WTC11 (cell line): ENCODE data around the gene TCOF1. TPM values are rescaled to one million over a fixed set of nuclear protein-coding genes. Genes with fewer than 3 reads are reported as not detected.

Source experiments
- ATAC-seq: fragments of 200-7000 bp; cut with Tn5 transposase; 2 replicates; pipeline ENCODE4 v1.10.0; 2021; ENCODE audit warnings: mild to moderate bottlenecking, moderate library complexity
- CTCF ChIA-PET: fragments of 300-600 bp; sonication (Branson Sonifier 250); formaldehyde crosslinking; loops from one replicate; lab custom pipeline; 2021; ENCODE audit warnings: antibody characterized with exemption; lab: Charles Lee
- POLR2A ChIA-PET: fragments of 350-600 bp; sonication (Branson Sonifier 250); formaldehyde crosslinking; loops from one replicate; lab custom pipeline; 2021; ENCODE audit warnings: antibody characterized with exemption; lab: Charles Lee
- DNase-seq: peaks from one replicate; pipeline ENCODE4 v3.0.0; 2021; ENCODE audit warnings: low spot score
- H3K27ac Mint-ChIP-seq: 2 replicates; pipeline ENCODE4 v1.8.0; 2021; ENCODE audit warnings: mixed read lengths
- H3K27me3 Mint-ChIP-seq: 2 replicates; pipeline ENCODE4 v1.8.0; 2021; ENCODE audit warnings: low read depth, mild to moderate bottlenecking, moderate library complexity, mixed read lengths
- H3K36me3 Mint-ChIP-seq: 2 replicates; pipeline ENCODE4 v1.8.0; 2021; ENCODE audit warnings: mixed read lengths
- H3K4me1 Mint-ChIP-seq: 2 replicates; pipeline ENCODE4 v1.8.0; 2022; ENCODE audit warnings: mixed read lengths
- H3K4me3 Mint-ChIP-seq: 2 replicates; pipeline ENCODE4 v1.8.0; 2021; ENCODE audit warnings: mild to moderate bottlenecking, moderate library complexity, mixed read lengths
- H3K9me3 Mint-ChIP-seq: 2 replicates; pipeline ENCODE4 v1.8.0; 2021; ENCODE audit warnings: mixed read lengths
- AFF4 ChIP-seq: sonication (generic); formaldehyde crosslinking; IDR thresholded peaks from 2 replicates; pipeline ENCODE4 v1.8.1; 2023; ENCODE audit warnings: mild to moderate bottlenecking, missing genetic modification reagents, borderline replicate concordance
- CBFB ChIP-seq: sonication (generic); formaldehyde crosslinking; IDR thresholded peaks from 2 replicates; pipeline ENCODE4 v1.8.1; 2022; ENCODE audit warnings: mild to moderate bottlenecking, low read depth, missing genetic modification reagents
- CTCF ChIP-seq: fragments of 200-600 bp; IDR thresholded peaks from 2 replicates; pipeline ENCODE4 v1.8.0; 2022; ENCODE audit warnings: antibody characterized with exemption
- FOXK1 ChIP-seq: sonication (generic); formaldehyde crosslinking; IDR thresholded peaks from 2 replicates; pipeline ENCODE4 v1.8.0; 2022; ENCODE audit warnings: mild to moderate bottlenecking, moderate library complexity, missing genetic modification reagents
- GABPB1 ChIP-seq: sonication (generic); formaldehyde crosslinking; IDR thresholded peaks from 2 replicates; pipeline ENCODE4 v1.8.1; 2023; ENCODE audit warnings: mild to moderate bottlenecking, missing genetic modification reagents
- IRF2 ChIP-seq: sonication (generic); formaldehyde crosslinking; IDR thresholded peaks from 2 replicates; pipeline ENCODE4 v1.8.0; 2022; ENCODE audit warnings: low read depth, missing genetic modification reagents, borderline replicate concordance
- MLX ChIP-seq: sonication (generic); formaldehyde crosslinking; IDR thresholded peaks from 2 replicates; pipeline ENCODE4 v1.8.1; 2023; ENCODE audit warnings: mild to moderate bottlenecking, missing genetic modification reagents, moderate library complexity
- MXD4 ChIP-seq: fragments of 250-450 bp; sonication (Bioruptor Pico); IDR thresholded peaks from 2 replicates; pipeline ENCODE4 v1.8.0; 2021; ENCODE audit warnings: mild to moderate bottlenecking, moderate library complexity, borderline replicate concordance
- MYBL2 ChIP-seq: sonication (generic); formaldehyde crosslinking; IDR thresholded peaks from 2 replicates; pipeline ENCODE4 v1.8.1; 2023; ENCODE audit warnings: mild to moderate bottlenecking, moderate library complexity, missing genetic modification reagents
- NFE2L1 ChIP-seq: sonication (generic); formaldehyde crosslinking; IDR thresholded peaks from 2 replicates; pipeline ENCODE4 v1.8.1; 2023; ENCODE audit warnings: missing genetic modification reagents
- NR1H2 ChIP-seq: sonication (generic); formaldehyde crosslinking; IDR thresholded peaks from 2 replicates; pipeline ENCODE4 v1.9.0; 2021; ENCODE audit warnings: mild to moderate bottlenecking, moderate library complexity, missing genetic modification reagents
- SMAD4 ChIP-seq: sonication (generic); formaldehyde crosslinking; IDR thresholded peaks from 2 replicates; pipeline ENCODE4 v1.8.0; 2022; ENCODE audit warnings: mild to moderate bottlenecking, missing genetic modification reagents
- STAT6 ChIP-seq: sonication (generic); formaldehyde crosslinking; conservative IDR thresholded peaks from 2 replicates; pipeline ENCODE4 v1.8.1; 2023; ENCODE audit warnings: mild to moderate bottlenecking, low read depth, missing genetic modification reagents, moderate library complexity
- TEAD1 ChIP-seq: sonication (generic); formaldehyde crosslinking; IDR thresholded peaks from 2 replicates; pipeline ENCODE4 v1.8.0; 2022; ENCODE audit warnings: mild to moderate bottlenecking, missing genetic modification reagents
- TEAD4 ChIP-seq: sonication (generic); formaldehyde crosslinking; IDR thresholded peaks from 2 replicates; pipeline ENCODE4 v1.8.0; 2022; ENCODE audit warnings: mild to moderate bottlenecking, missing genetic modification reagents
- ZBTB21 ChIP-seq: sonication (generic); formaldehyde crosslinking; IDR thresholded peaks from 2 replicates; pipeline ENCODE4 v1.8.1; 2023; ENCODE audit warnings: mild to moderate bottlenecking, missing genetic modification reagents, borderline replicate concordance
- ZNF219 ChIP-seq: sonication (generic); formaldehyde crosslinking; IDR thresholded peaks from 2 replicates; pipeline ENCODE4 v1.8.0; 2023; ENCODE audit warnings: missing genetic modification reagents, mild to moderate bottlenecking, borderline replicate concordance
- ZNF281 ChIP-seq: sonication (generic); formaldehyde crosslinking; IDR thresholded peaks from 2 replicates; pipeline ENCODE4 v1.8.0; 2023; ENCODE audit warnings: mild to moderate bottlenecking, missing genetic modification reagents
- ZNF396 ChIP-seq: fragments of 250-450 bp; sonication (Bioruptor Pico); IDR thresholded peaks from 2 replicates; pipeline ENCODE4 v1.8.0; 2021; ENCODE audit warnings: mild to moderate bottlenecking, moderate library complexity, borderline replicate concordance
- total RNA-seq: library from RNA; stranded (reverse); gene quantifications from 3 replicates; pipeline ENCODE4 v1.2.3, GENCODE V29; 2021

Gene TCOF1
- total RNA-seq, 1 experiment from 2014 or later = 174 TPM

GRCh38 chr5:150422075-150422474 is 64.6 kb downstream of the TCOF1 start:
- no peak overlapping the region for H3K4me3 Mint-ChIP-seq
- H3K27ac Mint-ChIP-seq = no peak overlapping the region
- TF ChIP-seq SMAD4 (CRISPR knock-in tag) = no peak
- no peak for TF ChIP-seq TEAD4 (CRISPR knock-in tag)
- no peak for TF ChIP-seq NR1H2 (CRISPR knock-in tag)
- TF ChIP-seq GABPB1 (CRISPR knock-in tag) = no peak
- no peak for TF ChIP-seq ZNF281 (CRISPR knock-in tag)
- TF ChIP-seq TEAD1 = no peak
- TF ChIP-seq MYBL2 (CRISPR knock-in tag) = no peak
- TF ChIP-seq ZBTB21 (CRISPR knock-in tag) = no peak
- TF ChIP-seq ZNF396 (CRISPR knock-in tag) = no peak
- no peak for TF ChIP-seq ZNF219 (CRISPR knock-in tag)
- TF ChIP-seq CBFB (CRISPR knock-in tag) = no peak
- TF ChIP-seq STAT6 (CRISPR knock-in tag) = no peak
- TF ChIP-seq CTCF = no peak
- no peak for TF ChIP-seq AFF4 (CRISPR knock-in tag)
- TF ChIP-seq FOXK1 (CRISPR knock-in tag) = no peak
- TF ChIP-seq IRF2 (CRISPR knock-in tag) = no peak
- TF ChIP-seq MXD4 = no peak
- no peak for TF ChIP-seq NFE2L1 (CRISPR knock-in tag)
- TF ChIP-seq MLX (CRISPR knock-in tag) = no peak
- POLR2A ChIA-PET = no interaction called here
- H3K36me3 Mint-ChIP-seq = no peaks in the 10 kb centered on the region
- H3K4me1 Mint-ChIP-seq = peaks cover 11% of the 10 kb centered on the region
- ATAC-seq = peak; percentile 68; the same call in 1 of the 2 replicates
- CTCF ChIA-PET = interaction anchor here (0.8 to 1.5 kb wide), 4 partner anchors 11 to 357 kb away, joined by 3 to 4 read pairs (median 4); partner anchors contain the start of gene SMIM3
- H3K27me3 Mint-ChIP-seq = no peaks in the 10 kb centered on the region; the same call in 1 of the 2 replicates
- no peak for DNase-seq
- H3K9me3 Mint-ChIP-seq = no peaks in the 10 kb centered on the region
